Body of pancreas (tissue), 4 donors: ENCODE data around the gene MET. TPM values are rescaled to one million over a fixed set of nuclear protein-coding genes. Genes with fewer than 3 reads are reported as not detected.
"Not testable (repeated sequence)": the region's sequence is repeated elsewhere in the genome, so short reads cannot be mapped to it uniquely, and the experiment has no call there.

Source experiments
- ATAC-seq: fragments of 150-250 bp; one replicate; pipeline ENCODE4 v1.9.1; 2016
- DNase-seq, 4 donors: peaks; one replicate each; pipeline ENCODE4 v3.0.0-alpha.2; 2019
- H3K27ac ChIP-seq, 4 donors: fragments of 200-600 bp; sonication (generic); 1 replicate in 3 of 4; 2 replicates in 1 of 4; pipeline versions ENCODE4 v1.5.1 to v1.6.1; 2016 to 2019; ENCODE audit warnings: mild to moderate bottlenecking in 1 of 4, mixed read lengths in 1 of 4, moderate library complexity in 1 of 4
- H3K27me3 ChIP-seq, 2 donors: fragments of 200-600 bp; sonication (generic); one replicate each; pipeline ENCODE4 v1.6.0; 2016; ENCODE audit warnings: mild to moderate bottlenecking in 1 of 2
- H3K36me3 ChIP-seq, 2 donors: fragments of 200-600 bp; sonication (generic); replicated peaks in 1 of 2; 2 replicates each; pipeline ENCODE4 v1.5.1; 2016; ENCODE audit warnings: low read depth in 2 of 2; ENCODE audit not compliant: insufficient read depth in 1 of 2
- H3K4me1 ChIP-seq: fragments of 200-600 bp; sonication (generic); one replicate; pipeline ENCODE4 v1.6.0; 2016
- H3K4me3 ChIP-seq, 2 donors: fragments of 200-600 bp; sonication (generic); 1 replicate in 1 of 2; 2 replicates in 1 of 2; pipeline ENCODE4 v1.5.1; 2016 to 2019
- H3K9me3 ChIP-seq, 3 donors: fragments of 200-600 bp; sonication (generic); 1 replicate in 2 of 3; 2 replicates in 1 of 3; pipeline ENCODE4 v1.5.1; 2016
- POLR2A ChIP-seq, 3 donors: fragments of 450-650 bp; IDR thresholded peaks; one replicate each; pipeline ENCODE4 v1.6.1; 2016; ENCODE audit warnings: antibody characterized with exemption in 3 of 3, mild to moderate bottlenecking in 2 of 3
- WGBS, 2 donors: methylation state at CpG; one replicate each; pipeline ENCODE4 v1.1.5; 2017; 5-methylcytosine and 5-hydroxymethylcytosine counted together
- intact Hi-C: fragments of 100-400 bp; cut with DNase I; formaldehyde crosslinking; loops from one replicate; pipeline ENCODE4 v1.15.1; 2023
- total RNA-seq, 2 donors: library from RNA; depleted of rRNA; stranded (reverse); fragments of >200 nt; gene quantifications; one replicate each; pipeline ENCODE4 v1.1.0, GENCODE V29; 2016
- TF ChIP-seq, protein P1 (sequence below), 7 experiments: fragments of 450-650 bp in 4 of 7; fragments of 200-600 bp in 3 of 7; sonication (generic) in 3 of 7; IDR thresholded peaks; one replicate each; pipeline ENCODE4 v1.5.1; 2016 to 2019; ENCODE audit warnings: antibody characterized with exemption in 7 of 7

The MET gene
- total RNA-seq, 2 donors from 2014 or later: 21.3 to 23.7 TPM

DNA sequence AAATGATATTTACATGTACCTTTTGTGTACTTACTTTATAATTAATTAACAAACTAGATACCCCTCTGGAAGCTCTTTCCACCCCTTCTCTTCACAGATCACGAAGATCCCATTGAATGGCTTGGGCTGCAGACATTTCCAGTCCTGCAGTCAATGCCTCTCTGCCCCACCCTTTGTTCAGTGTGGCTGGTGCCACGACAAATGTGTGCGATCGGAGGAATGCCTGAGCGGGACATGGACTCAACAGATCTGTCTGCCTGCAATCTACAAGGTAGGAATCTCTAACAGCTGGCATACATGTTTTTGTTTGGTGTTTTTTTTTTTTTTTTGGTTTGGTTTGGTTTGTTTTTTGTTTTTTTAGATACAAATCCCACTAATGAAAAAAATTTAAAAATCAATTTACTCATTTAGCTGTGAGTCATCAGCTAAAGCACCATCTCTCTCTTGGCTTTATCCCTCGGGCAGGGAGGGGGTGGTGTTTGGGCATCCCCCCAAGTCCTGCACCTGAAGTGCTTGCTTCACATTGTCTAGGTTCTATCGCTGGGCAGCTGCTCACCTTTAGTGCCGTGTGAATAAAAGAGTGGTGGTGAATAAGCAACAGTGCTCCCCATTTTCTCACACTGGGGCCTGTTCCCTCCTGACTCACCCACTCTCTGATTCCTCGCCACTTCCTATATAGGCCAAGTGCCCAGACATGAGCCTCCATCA is 68.9 kb downstream of the MET start:
- DNase-seq (no peak), ATAC-seq (no peak)
- WGBS, 2 donors: 90 to 95% methylated on average over 9 of the region's 9 CpGs
- Histone ChIP-seq H3K27me3 (no peaks in the 10 kb centered on the region), H3K9me3 (no peaks in the 10 kb centered on the region), H3K4me3 (no peak overlapping the region), H3K4me1 (no peaks in the 10 kb centered on the region), H3K36me3 (no peaks in the 10 kb centered on the region), H3K27ac (no peak overlapping the region)
- TF ChIP-seq, protein P1, sequence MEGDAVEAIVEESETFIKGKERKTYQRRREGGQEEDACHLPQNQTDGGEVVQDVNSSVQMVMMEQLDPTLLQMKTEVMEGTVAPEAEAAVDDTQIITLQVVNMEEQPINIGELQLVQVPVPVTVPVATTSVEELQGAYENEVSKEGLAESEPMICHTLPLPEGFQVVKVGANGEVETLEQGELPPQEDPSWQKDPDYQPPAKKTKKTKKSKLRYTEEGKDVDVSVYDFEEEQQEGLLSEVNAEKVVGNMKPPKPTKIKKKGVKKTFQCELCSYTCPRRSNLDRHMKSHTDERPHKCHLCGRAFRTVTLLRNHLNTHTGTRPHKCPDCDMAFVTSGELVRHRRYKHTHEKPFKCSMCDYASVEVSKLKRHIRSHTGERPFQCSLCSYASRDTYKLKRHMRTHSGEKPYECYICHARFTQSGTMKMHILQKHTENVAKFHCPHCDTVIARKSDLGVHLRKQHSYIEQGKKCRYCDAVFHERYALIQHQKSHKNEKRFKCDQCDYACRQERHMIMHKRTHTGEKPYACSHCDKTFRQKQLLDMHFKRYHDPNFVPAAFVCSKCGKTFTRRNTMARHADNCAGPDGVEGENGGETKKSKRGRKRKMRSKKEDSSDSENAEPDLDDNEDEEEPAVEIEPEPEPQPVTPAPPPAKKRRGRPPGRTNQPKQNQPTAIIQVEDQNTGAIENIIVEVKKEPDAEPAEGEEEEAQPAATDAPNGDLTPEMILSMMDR (IDR thresholded peaks at IDR 0.05): no peak
- no peak for TF ChIP-seq POLR2A (IDR thresholded peaks at IDR 0.05)
- intact Hi-C loops: no loop called here

DNA sequence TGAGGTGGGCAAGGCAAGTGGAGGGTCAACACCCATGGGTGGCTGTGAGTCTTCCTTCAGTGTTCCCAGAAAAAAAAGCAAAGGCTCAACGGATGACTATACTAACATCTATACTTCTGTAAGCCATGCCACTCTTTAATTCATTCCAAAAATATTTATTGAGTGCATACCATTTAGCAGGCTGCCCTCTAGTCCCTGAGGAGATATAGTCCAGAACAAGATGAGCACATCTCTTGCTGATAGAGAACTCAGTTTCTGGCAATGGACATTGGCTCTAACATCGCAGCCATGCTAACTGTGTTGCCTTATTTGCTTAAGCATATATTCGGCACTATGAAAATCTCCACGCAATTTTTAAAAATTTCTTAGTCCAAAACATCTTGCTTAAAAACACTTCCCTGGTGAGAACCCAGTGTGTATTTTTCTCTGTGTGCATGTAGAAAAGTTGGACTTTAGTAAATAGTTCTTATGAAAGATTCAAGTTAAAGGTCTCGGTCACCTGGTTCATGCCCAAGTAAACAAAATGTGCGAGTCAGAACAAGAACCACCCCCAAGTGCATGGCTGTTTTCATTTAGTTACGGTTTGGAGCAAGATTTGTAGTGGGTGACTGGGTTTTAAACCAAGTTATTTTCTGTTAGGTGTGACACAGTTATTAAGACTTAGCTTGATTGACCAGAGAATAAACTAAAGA is 69.8 kb downstream of the MET start:
- Histone ChIP-seq H3K27ac (no peak overlapping the region), H3K27me3 (no peaks in the 10 kb centered on the region), H3K9me3 (no peaks in the 10 kb centered on the region), H3K36me3 (no peaks in the 10 kb centered on the region), H3K4me3 (no peak overlapping the region), H3K4me1 (no peaks in the 10 kb centered on the region)
- ATAC-seq (no peak), DNase-seq (no peak)
- intact Hi-C loops: no loop called here
- 48 to 55% methylated on average over 7 of the region's 7 CpGs for WGBS, 2 donors
- TF ChIP-seq, protein P1 (IDR thresholded peaks at IDR 0.05): no peak
- no peak for TF ChIP-seq POLR2A (IDR thresholded peaks at IDR 0.05)

DNA sequence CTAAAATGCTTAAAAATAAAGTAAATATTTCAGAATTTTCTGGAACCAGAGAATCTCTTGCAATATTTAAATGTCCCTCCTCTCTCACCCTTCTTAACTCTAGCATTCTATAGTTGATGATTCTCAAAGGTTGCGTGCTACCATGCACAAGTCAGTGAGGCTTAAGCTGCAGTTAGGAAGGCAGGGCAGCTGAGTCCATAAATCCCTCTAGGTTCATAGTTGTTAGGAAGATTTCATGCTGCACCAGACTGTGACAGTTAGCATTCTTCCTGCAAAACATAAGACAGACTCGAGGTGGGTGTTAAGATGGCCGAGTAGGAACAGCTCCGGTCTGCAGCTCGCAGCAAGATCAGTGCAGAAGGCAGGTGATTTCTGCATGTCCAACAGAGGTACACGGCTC is 70.6 kb downstream of the MET start:
- H3K36me3 ChIP-seq: no peaks in the 10 kb centered on the region
- no peaks in the 10 kb centered on the region for H3K9me3 ChIP-seq
- WGBS, 2 donors: 85 to 89% methylated on average over 6 of the region's 6 CpGs
- no peaks in the 10 kb centered on the region for H3K27me3 ChIP-seq
- DNase-seq: no peak
- TF ChIP-seq, protein P1 (IDR thresholded peaks at IDR 0.05): no peak
- no peak for TF ChIP-seq POLR2A (IDR thresholded peaks at IDR 0.05)
- H3K4me3 ChIP-seq: no peak overlapping the region
- intact Hi-C loops: no loop called here
- H3K27ac ChIP-seq: no peak overlapping the region
- no peak for ATAC-seq
- H3K4me1 ChIP-seq: no peaks in the 10 kb centered on the region

GRCh38 chr7:116743835-116744234 is 71.8 kb downstream of the MET start:
- DNase-seq, H3K36me3 ChIP-seq, H3K27me3 ChIP-seq, H3K4me1 ChIP-seq, H3K27ac ChIP-seq, H3K9me3 ChIP-seq, H3K4me3 ChIP-seq, ATAC-seq, intact Hi-C loops: not testable (repeated sequence)
- 73 to 79% methylated on average over 2 of the region's 2 CpGs for WGBS, 2 donors

GRCh38 chr7:116746388-116746787 is 74.4 kb downstream of the MET start:
- H3K4me1 ChIP-seq, H3K9me3 ChIP-seq, H3K4me3 ChIP-seq, DNase-seq, H3K27ac ChIP-seq, intact Hi-C loops, H3K36me3 ChIP-seq, H3K27me3 ChIP-seq, ATAC-seq: not testable (repeated sequence)
- 95% methylated on average over 5 of the region's 5 CpGs for WGBS, 2 donors

DNA sequence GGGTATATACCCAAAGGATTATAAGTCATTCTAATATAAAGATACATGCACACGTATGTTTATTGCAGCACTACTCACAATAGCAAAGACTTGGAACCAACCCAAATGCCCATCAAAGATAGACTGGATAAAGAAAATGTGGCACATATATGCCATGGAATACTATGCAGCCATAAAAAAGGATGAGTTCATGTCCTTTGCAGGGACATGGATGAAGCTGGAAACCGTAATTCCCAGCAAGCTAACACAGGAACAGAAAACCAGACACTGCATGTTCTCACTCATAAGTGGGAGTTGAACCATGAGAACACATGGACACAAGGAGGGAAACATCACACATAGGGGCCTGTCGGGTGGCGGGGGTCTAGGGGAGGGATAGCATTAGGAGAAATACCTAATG is 79.1 kb downstream of the MET start:
- 93 to 94% methylated on average over 4 of the region's 4 CpGs for WGBS, 2 donors
- not testable (repeated sequence) for ATAC-seq

More for the DNA sequence above, 79.1 kb downstream of the MET start:
- H3K36me3 ChIP-seq, H3K27ac ChIP-seq, H3K4me1 ChIP-seq, H3K27me3 ChIP-seq, intact Hi-C loops, H3K4me3 ChIP-seq, H3K9me3 ChIP-seq, DNase-seq: not testable (repeated sequence)
